PFSK-1 (cell line): ENCODE data around the gene TRAPPC2B.

Source experiments
- FOXP2 ChIP-seq: optimal IDR thresholded peaks from 2 replicates; pipeline ENCODE3; 2011; ENCODE audit warnings: borderline replicate concordance, control low read depth, inconsistent platforms; ENCODE audit not compliant: insufficient read depth; ENCODE audit errors: extremely low read length, extremely low read depth
- POLR2AphosphoS5 ChIP-seq: IDR thresholded peaks from 2 replicates; pipeline ENCODE4 v1.6.1; 2012; ENCODE audit warnings: low read depth, mild to moderate bottlenecking, control low read depth, low read length, moderate library complexity
- REST ChIP-seq, 2 experiments: IDR thresholded peaks; 2 replicates each; pipeline versions ENCODE4 v1.6.1 to v1.8.0; 2011 to 2012; ENCODE audit warnings: low read depth in 2 of 2, low read length in 2 of 2, control low read depth in 1 of 2, inconsistent platforms in 1 of 2, mild to moderate bottlenecking in 1 of 2, moderate library complexity in 1 of 2; ENCODE audit not compliant: insufficient read depth in 1 of 2
- SIN3A ChIP-seq: IDR thresholded peaks from 2 replicates; pipeline ENCODE4 v1.6.1; 2012; ENCODE audit warnings: mild to moderate bottlenecking, low read length, moderate library complexity, borderline replicate concordance; ENCODE audit not compliant: insufficient read depth
- TAF1 ChIP-seq: IDR thresholded peaks from 2 replicates; pipeline ENCODE4 v1.6.1; 2012; ENCODE audit warnings: low read length, control low read depth, borderline replicate concordance; ENCODE audit not compliant: insufficient read depth

GRCh38 chr19:57403737-57404563 is 40.6 kb downstream of the TRAPPC2B start:
- TF ChIP-seq REST (IDR thresholded peaks at IDR 0.05; ENCODE audit: insufficient read depth in 1 of 2, low read depth in 2 of 2, low read length in 2 of 2) (no peak), POLR2AphosphoS5 (no peak), TAF1 (no peak), SIN3A (no peak), FOXP2 (no peak)
